A172 (cell line): ENCODE measurements around the gene KIF3B. TPM values are rescaled to one million over a fixed set of nuclear protein-coding genes. Genes with fewer than 3 reads are reported as not detected.
A peak's percentile ranks its signal among the peaks of the same experiment; 100 is the strongest.
"Not testable (repeated sequence)": the region's sequence is repeated elsewhere in the genome, so short reads cannot be mapped to it uniquely, and the experiment has no call there.

Experiments
- DNase-seq: peaks from one replicate; pipeline ENCODE4 v3.0.0-alpha.2; 2015; ENCODE audit warnings: low spot score
- total RNA-seq: library from RNA; depleted of rRNA; stranded (reverse); fragments of >200 nt; shearing (Covaris generic); gene quantifications from 2 replicates; pipeline ENCODE4 v1.2.3, GENCODE V29; 2014

KIF3B gene
- total RNA-seq, 1 experiment from 2014 or later = 42.7 TPM

DNA sequence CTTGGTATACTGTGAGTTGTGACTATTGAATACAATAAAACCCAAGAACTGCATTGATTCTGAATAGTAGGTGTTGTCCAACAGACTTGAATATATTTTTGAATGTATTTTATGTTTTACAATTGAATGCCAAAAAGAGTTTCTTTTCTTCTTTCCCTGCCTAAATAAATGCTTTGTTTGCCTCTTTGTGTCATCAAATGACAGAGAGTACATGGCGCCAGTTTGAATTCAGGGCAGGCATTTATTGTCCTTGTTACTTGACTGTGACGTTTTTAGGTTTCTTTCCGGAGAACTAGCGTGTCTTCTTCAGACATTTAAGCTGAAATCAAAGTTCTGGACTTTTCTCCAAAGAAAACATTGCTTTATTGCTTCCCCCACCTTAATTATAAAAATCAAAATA is 16.6 kb downstream of the KIF3B start:
- no peak for DNase-seq

DNA sequence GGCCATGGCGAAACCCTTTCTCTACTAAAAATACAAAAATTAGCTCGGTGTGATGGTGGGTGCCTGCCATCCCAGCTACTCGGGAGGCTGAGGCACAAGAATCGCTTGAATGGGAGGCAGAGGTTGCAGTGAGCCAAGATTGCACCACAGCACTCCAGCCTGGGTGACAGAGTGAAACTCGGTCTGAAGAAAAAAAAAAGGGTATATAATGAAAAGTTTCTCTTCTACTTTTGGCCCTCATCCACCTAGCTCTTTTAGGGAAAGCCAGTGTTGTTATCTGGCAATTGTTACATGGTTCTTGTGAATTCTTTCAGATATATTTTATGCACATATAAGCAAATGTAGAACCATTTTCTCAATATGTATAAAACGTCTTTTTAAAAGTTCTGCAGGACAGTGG is 19.0 kb downstream of the KIF3B start:
- no peak for DNase-seq

DNA sequence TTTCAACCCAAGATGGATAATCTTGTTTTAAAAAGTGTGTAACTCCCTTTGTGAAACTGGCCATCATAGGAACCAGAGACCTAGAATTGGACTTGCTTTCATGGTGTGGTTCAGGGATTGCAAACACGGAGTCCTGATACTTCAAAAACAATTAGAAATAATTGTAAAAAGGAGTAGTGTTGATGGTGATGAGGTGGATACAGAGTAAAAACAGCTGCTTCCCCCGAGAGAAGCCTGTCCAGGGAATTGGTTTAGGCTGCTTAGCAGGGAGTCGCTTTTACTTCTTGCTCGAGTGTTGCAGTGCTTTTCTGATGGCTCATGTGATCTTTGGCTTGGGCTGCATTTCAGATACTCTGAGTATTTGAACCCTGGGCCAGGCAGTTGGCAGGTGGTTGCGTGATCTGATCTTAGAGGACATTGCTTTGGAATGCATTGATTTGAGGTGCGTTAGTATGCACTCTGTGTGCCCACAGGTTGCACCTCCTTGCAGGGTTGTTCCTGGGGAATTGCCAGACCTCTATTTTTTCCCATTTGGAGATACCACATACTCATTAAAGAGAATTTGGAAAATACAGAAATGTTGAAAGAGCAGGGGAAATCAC is 19.5 kb downstream of the KIF3B start:
- no peak for DNase-seq

DNA sequence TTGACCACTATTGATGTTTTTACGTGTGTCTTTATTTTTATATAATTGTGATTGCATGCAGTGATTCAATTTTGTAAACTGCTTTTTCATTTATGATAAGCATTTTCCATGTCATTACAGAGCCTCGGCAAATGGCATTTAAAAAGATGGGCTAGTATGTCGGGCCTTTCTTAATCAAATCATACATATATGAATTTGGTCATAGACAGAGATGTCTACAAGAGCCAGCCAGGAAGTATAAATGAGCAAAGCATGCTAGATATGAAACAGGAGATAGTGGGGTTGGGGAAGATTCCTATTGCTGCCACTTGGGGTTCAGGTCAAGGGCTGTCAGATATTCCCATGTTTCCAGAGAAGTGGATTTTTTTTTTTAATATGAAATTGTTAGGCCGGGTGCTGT is 20.0 kb downstream of the KIF3B start:
- DNase-seq = no peak

DNA sequence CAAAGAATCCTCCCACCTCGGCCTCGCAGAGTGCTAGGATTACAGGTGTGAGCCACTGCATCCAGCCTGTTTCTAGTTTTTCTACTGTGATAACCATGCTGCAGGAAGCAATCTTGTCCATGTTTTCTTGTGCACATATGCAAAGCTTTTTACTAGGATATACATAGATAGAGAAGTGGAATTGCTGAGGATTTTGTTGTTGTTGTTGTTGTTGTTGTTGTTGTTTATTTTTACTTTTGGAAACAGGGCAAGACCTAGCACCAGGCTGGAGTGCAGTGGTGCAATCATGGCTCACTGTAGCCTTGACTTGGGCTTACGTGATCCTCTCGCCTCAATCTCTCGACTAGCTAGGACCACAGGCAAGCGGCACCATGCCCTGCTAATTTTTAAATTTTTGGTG is 23.2 kb downstream of the KIF3B start:
- DNase-seq = no peak

DNA sequence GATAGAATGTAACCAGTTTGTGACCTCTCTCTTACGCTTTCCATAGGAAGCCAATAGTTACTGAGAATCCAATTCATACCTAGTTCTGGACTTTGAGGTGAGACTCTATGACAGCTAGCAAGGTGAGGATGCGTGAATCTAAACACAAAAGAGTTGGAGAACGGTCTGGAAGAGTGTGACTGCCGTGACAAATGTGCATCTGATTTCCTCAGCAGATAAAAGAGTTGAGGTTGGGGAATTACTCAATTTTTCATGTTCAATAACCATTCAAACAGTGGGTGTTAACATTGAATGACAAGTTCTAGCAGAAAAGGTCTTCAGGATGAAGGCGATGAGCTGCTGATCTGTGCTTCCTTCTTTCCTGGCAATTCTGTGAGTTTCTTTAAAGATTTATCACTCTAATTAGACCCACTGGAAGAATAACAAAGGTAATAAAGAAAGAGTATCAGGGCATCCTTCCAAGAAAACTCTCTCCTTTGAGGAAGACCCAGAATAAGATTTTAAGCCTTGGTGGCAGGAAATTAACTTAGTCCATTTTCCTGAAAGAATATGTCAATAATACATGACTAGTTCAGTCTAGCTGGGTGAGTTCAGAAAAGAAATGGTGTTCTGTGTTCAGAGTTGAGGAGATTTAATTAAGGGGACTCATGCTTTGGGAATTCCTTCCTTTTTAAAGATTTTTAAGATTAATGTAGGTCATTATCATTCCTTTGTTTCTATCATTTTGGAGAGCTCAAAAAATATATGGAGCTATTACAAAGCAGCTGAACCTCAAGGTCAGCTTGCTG is 24.5 kb downstream of the KIF3B start:
- DNase-seq = no peak

DNA sequence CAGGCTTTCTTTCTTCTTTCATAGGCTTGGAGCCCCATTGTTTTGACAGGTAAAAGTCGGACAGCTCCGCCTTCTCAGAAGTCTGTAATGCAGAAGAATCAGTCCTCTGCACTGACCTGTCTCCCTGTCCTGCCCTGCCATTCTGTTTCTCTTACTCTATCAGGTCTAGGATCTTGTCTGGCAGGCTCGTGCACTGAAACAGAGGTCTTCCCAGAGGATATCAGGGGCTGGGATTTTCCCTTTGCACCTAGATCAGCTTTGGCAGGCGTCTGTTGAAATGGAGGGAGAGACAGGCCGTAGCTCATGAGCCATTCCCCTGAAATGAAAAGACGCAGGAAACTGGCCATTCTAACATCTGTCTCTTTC is 25.0 kb downstream of the KIF3B start:
- no peak for DNase-seq

DNA sequence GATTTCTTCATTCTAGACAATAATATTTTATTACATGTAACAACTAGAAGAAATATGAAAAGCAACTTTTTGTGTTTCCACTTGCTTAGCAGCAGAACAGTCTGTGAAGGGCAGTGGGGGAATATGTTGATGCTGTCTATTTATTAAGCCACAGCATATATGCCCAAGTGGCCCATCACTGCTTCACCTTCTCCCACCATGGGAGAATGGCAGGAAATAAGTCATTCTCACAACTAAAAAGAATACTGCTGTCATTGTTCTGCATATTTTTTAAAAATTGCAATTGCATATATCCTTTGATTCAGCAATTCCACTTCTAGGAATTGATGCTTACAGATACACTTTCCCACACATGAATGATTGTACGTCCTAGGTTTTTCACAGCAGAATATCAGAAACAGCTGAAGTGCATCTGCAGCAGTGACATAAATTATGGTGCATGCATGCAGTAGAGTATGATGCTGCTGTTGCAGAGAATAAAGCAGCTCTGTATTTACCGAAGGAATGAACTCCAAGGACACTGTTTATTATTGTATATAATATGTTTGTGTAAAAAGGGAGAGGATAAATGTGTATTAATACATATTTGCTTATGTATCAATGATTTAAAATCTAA is 26.8 kb downstream of the KIF3B start:
- no peak for DNase-seq

DNA sequence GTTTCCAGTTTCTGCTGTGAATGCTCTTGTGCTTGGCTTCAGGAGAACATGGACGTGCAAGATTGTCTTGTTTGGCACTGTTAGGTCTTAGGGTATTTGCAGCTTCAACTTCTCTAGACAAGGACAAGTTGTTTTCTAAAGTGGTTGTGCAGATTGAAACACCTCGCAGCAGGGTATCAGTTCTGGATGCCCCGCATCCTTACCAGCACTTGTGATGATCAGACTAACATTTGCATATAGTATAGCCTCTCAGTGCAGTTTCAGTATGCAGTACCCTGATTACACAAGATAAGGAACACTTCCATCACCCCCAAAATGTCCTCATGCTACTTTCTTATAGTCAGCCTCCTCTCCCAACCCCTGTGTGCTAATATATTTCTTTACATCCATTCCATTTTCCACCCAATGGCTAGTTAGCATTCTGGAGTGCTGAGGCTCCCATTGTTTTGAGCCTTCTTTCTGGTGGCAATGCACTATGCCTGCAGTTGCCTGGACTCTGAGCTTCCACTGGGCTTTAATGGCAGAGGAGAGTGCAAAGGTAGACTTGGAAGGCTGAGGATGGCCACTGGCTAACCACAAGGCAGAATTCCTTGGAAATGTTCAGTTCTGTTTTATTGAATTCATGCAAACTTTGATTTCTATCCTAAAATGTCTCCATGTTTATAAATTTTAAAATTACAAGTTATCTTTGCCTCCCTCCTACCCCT is 35.4 kb downstream of the KIF3B start:
- DNase-seq = no peak

DNA sequence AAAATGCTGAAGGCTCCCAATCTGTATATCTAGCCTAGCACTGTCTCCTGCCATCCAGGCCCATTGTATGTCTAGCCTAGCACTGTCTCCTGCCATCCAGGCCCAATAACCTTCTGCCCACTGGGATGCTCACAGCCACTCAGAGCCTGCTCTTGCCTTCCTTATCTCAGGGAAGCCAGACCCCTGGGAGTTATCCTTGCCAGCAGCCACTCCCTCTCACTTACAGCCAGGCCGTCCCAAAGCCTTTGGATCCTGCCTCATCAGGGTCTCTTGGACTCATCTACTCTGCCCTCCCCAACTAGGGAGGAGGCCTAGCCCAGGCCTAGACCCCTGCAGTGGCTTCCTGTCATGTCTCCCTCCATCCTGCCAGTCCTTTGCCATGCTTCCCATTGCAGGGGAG is 37.3 kb downstream of the KIF3B start:
- no peak for DNase-seq

DNA sequence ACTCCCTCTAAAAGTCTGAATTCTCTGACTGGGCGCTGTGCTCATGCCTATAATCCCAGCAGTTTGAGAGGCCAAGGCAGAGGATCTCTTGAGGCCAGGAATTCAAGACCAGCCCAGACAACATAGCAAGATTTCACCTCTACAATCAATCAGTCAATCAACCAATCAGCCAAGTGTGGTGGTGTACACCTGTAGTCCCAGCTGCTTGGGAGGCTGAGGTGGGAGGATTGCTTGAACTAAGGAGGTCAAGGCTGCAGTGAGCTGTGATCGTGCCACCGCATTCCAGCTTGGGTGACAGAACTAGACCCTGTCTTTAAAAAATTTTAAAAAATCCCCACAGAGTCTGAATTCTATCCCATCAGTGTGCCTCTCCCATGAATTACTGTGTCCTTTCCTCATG is 37.9 kb downstream of the KIF3B start:
- DNase-seq = no peak

DNA sequence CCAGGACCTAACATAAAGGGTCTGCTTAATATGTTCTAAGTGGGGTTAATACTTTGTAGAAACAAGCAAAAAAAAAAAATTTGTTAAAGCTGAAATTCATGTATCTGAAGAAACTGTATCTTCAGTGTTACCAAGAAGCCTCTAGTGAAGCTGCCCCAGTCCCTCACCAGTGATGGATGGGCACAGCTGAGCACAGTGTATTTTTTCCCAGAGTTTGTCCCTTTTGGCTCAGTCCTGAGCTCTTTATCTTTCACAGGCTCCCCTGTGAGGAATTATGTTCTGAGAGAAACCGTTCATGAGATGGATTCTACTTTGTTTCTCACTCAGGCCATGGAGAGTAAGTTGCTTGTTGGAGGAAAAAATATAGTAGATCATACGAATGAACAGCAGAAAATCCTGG is 38.4 kb downstream of the KIF3B start:
- DNase-seq = no peak

DNA sequence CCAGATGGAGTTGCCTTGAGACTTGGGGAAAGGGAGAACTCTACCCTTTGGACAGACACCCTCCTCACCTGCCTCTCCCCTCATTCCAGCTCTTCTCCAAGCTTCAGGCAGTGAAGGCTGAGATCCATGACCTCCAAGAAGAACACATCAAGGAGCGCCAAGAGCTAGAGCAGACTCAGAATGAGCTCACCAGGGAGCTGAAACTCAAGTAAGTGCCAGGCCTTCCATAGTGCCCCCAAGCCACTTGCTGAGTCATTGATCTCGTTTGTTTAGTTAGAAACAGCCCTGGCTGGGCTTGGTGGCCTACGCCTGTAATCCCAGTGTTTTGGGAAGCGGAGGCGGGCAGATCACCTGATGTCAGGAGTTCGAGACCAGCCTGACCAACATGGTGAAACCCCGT is 39.2 kb downstream of the KIF3B start:
- DNase-seq = peak; percentile 26

DNA sequence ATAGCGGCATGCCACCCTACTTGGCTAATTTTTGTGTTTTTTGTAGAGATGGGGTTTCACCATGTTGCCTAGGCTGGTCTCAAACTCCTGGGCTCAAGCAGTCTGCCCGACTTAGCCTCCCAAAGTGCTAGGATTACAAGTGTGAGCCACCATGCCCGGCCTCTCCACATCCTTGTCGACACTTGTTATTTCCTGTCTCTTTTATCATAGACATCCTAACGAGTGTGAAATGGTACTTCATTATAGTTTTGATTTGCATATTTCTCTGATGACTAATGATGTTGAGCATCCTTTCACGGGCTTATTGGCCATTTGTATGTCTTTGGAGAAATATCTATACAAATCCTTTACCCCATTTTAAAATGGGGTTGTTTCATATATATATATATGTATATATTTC is 41.6 kb downstream of the KIF3B start:
- DNase-seq = no peak

DNA sequence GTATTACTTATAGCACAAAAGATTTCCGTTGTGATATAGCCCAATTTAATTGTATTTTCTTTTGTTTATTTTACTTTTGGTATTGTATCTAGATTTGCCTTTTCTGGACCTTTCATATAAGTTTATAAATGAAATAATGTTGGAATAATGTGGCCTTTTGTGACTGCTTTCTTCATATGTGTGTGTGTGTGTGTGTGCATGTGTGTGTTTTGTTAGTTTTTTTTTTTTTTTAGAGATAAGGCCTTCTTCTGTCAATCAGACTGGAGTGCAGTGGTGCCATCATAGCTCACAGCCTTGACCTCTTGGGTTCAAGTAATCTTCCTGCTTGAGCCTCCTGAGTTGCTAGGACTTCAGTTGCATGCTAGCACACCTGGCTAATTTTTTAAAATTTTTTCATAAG is 42.9 kb downstream of the KIF3B start:
- no peak for DNase-seq

DNA sequence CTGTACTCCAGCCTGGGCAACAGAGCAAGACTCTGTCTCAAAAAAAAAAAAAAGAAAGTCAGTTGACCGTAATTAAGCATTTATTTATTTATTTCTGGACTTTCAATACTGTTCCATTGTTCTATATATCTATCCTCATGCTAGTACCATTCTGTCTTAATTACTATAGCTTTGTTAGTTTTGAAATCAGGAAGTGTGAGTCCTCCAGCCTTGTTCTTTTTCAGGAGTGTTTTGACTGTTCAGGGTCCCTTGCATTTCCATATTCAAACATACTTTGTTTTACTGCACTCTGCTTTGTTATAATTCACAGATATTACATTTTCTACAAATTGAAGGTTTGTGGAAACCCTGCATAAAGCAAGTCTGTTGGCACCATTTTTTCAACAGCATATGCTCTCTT is 43.9 kb downstream of the KIF3B start:
- no peak for DNase-seq

DNA sequence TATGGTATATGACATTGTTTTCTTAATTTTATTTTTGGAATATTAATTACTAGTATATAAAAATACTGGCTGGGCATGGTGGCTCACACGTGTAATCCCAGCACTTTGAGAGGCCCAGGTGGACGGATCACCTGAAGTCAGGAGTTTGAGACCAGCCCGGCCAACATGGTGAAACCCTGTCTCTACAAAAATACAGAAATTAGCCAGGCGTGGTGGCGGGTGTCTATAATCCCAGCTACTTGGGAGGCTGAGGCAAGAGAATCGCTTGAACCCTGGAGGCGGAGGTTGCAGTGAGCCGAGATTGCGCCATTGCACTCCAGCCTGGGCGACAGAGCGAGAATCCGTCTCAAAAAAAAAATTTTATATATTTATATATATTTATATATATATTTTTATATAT is 44.8 kb downstream of the KIF3B start:
- not testable (repeated sequence) for DNase-seq

DNA sequence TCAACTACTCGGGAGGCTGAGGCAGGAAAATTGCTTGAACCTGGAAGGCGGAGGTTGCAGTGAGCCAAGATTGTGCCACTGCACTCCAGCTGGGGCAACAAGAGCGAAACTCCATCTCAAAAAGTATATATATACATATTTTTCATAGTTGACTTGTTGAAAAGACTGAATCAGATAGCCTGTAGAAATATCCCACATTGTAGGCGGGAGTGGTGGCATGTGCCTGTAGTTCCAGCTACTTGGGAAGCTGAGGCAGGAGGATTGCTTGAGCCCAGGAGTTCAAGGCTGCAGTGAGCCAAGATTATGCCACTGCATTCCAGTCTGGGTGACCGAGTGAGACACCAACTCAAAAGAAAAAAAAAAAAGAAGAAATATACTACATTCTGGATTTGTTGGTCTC is 46.3 kb downstream of the KIF3B start:
- DNase-seq = not testable (repeated sequence)

DNA sequence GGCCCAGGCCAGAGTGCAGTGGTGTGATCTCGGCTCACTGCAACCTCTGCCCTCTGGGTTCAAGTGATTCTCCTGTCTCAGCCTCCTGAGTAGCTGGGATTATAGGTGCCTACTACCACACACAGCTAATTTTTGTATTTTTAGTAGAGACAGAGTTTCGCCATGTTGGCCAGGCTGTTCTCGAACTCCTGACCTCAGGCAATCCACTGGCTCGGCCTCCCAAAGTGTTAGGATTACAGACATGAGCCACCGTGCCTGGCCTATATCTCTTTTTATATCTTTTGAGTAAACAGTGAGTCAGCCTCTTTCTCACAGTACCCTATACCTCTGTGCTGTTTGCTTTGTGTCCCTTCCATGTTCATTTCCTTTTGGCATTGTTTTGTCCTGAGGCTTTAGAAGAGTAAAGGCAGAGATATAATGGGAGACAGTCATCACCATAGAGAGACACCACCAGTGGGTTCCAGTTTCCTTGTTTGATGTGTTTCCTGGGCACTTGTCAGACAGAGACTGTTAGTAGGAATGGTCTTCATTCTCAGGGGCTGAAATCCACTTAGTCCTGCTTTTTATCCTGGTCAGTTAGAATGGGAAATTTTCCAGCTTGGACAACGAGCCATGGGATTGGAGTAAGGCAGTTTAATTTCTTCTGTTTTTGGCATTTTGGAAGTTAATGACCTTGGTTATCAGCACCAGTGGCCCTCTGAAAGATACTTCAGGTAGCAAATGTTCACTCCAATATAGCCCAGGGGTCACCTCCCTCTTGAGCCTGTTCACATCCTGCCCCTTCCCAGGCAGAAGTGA is 48.5 kb downstream of the KIF3B start:
- DNase-seq = peak; percentile 91

DNA sequence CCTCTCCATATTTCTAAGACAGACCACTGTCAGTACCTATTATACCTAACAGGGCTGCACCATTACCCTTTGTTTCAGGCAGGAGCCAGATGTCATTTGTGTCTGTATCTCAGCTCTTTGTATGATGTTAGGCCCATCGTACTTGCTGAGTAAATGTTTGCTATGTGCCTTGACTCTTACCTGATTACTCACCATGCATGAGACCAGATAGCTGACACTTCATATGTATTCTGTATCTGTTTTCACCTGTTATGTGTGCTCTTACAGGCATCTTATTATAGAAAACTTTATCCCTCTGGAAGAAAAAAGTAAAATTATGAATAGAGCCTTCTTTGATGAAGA is 49.0 kb downstream of the KIF3B start:
- DNase-seq = no peak

DNA sequence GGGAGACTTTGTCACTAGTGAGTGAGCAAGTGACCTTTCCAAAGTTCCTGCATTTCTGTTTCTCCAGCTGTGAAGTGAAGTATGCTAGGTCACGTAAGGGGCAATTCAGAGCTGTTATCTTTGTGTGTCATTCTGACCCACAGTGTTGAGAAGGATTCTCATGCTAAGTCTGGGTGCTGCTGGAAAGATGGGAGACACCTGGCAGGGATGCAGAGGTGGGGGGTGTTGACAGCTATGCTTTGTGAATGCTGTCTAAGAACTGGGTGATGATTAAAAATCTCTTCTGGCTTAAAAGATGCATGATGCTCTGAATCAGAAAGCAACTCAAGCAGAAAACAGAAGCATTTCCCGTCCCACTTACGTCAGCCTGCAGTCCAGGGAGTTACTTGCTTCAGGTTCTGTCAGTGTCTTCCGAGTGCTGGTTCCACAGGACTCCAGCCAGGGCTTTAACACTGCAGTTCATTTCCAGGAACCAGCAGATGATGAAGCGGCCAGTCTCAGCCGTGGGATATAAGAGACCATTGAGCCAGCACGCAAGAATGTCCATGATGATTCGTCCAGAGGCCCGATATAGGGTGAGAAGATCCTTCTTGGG is 49.7 kb downstream of the KIF3B start:
- peak; percentile 48 for DNase-seq
